ENCODE measurements around the gene MYL7.

Gene MYL7

DNA sequence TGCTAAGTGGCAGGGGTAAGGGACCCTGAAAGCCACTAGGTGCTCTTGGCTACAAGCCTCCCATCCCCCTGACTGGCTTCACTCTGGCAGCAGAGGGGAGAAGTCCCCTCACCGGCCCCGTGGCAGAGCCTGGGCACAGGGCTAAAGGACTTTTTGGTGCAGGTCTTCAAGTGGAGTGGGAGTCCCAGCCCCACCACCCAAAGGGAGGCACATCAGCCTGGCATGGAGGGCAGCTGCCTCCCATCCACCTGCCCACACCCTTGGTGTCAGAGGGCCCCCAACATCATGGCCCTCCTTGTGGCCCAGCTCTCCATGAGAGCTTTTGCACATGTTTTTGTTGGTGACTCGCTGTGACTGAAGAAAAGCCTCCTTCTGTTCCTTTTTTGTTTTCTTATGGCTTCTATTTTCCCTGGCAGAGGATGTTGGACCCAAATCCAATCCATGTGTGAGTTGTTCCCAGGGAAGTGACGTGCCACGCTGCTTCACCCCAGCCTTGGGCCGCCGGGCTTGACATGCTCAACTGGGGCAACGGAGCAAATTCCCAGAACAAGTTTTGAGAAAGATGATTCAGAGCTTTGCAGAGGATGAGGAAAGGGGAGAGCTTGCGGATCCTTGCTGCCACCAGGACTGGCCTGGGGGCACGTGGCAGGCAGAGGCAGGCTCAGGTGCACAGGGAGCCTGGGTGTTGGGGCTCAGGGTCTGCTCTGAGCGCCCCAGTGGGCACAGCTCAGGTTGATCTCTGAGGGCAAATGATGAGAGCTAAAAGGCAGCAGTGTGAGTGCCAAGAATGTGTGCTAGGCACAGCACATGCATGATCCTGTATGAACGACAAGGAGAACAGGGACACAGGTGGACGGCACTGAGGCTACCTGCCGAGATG is 38.9 kb downstream of the MYL7 start:
- no peak for TF ChIP-seq SUZ12 (IDR thresholded peaks at IDR 0.05; ENCODE audit: extremely low read depth, insufficient read depth, insufficient read length)
- no peak for TF ChIP-seq ZNF274 (IDR thresholded peaks at IDR 0.05; ENCODE audit: low read depth, low read length)
- TF ChIP-seq YY1 (IDR thresholded peaks at IDR 0.05; ENCODE audit: insufficient read depth, insufficient read length) = no peak
- Histone ChIP-seq H3K9me3 (ENCODE audit: insufficient read depth, low read length) (no peaks in the 10 kb centered on the region), H3K27me3 (ENCODE audit: insufficient read depth, insufficient read length) (peaks cover 35% of the 10 kb centered on the region), H3K9ac (ENCODE audit: insufficient read length, low read depth) (no peak overlapping the region), H3K4me1 (ENCODE audit: insufficient read depth, insufficient read length) (peaks cover 27% of the 10 kb centered on the region), H3K4me3 (ENCODE audit: insufficient read length, low read depth) (no peak overlapping the region), H3K36me3 (ENCODE audit: insufficient read depth, insufficient read length, low read length) (peaks cover 13% of the 10 kb centered on the region)
- DNase-seq (ENCODE audit: low read depth, low spot score) = no peak

DNA sequence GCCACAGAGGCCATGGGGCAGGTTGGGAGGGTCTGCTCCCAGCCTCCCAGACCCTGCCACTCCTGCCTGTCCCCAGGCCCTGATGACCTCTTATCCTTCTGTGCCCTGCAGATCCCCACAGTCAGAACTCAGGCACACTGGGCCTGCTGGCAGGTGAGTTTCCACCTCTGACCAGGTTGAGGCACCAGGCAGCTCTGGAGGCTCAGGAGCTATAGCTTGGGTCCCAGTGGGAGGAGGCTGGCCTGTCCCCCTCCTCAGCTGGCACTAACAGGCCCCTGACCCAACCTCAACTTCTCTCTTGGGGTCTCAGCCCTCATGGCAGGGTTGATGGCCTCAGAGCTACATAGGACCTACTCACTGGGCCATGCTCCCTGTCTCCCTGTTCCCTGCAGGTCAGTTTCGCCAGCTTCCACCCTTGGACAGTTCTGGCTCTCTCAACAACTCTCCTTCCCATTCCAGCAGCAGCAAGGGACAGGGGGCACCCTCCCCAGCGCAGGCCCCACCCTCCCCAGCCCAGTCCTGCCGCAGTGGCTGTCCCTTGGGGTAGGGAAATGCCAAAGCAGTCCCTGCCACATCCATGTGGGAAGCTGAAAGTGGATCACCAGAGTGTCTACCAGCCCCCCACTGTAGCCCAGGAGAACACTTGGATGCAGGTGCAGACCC is 39.7 kb downstream of the MYL7 start:
- peaks cover 27% of the 10 kb centered on the region for H3K4me1 ChIP-seq (ENCODE audit: insufficient read depth, insufficient read length)
- no peak overlapping the region for H3K9ac ChIP-seq (ENCODE audit: insufficient read length, low read depth)
- H3K4me3 ChIP-seq (ENCODE audit: insufficient read length, low read depth) = no peak overlapping the region
- peaks cover 6% of the 10 kb centered on the region for H3K36me3 ChIP-seq (ENCODE audit: insufficient read depth, insufficient read length, low read length)
- peaks cover 35% of the 10 kb centered on the region for H3K27me3 ChIP-seq (ENCODE audit: insufficient read depth, insufficient read length)
- no peak for DNase-seq (ENCODE audit: low read depth, low spot score)
- no peaks in the 10 kb centered on the region for H3K9me3 ChIP-seq (ENCODE audit: insufficient read depth, low read length)
- TF ChIP-seq YY1 (IDR thresholded peaks at IDR 0.05; ENCODE audit: insufficient read depth, insufficient read length) (no peak), SUZ12 (IDR thresholded peaks at IDR 0.05; ENCODE audit: extremely low read depth, insufficient read depth, insufficient read length) (no peak)

DNA sequence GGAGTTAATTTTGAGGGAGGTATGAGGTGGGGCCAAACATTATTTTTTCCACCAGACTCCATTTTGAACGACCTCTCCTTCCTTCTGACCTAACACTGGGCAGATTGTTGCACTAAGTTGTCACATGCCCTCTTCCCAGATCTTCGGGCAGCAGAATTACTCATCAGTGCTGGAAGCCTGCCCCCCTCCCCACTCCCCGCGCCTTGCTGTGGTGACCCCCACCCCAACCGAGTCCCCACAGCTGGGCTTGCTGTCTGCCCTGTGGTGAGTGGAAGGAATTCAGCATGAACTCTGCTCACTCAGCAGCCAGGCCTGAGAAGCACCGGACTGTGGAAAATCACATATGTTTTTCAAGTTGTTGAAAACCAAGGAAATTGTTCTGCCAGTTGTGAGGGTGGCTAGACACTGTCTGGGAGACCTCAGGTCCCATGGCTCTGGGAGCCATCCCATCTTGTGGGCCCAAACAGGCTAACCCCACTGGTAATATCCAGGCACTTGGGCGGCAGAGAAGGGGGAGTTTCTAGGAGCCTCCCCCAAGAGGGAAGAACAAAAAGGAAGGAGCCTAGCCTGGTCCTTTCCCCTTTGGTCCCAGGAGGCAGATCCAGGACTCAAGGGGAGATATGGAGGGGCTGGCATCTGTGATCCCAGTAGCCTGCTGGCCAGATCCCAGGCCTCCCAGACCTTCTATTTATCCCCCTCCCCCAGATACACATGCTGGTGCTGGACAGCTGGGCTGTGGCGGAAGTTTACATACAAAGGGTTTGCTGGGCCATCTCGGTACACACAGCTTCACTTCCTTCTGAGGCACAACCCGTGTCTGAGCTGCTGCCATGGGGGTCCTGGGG is 40.5 kb downstream of the MYL7 start:
- Histone ChIP-seq H3K36me3 (ENCODE audit: insufficient read depth, insufficient read length, low read length) (no peaks in the 10 kb centered on the region), H3K9ac (ENCODE audit: insufficient read length, low read depth) (no peak overlapping the region), H3K4me3 (ENCODE audit: insufficient read length, low read depth) (no peak overlapping the region), H3K9me3 (ENCODE audit: insufficient read depth, low read length) (no peaks in the 10 kb centered on the region), H3K4me1 (ENCODE audit: insufficient read depth, insufficient read length) (peaks cover 26% of the 10 kb centered on the region), H3K27me3 (ENCODE audit: insufficient read depth, insufficient read length) (peaks cover 29% of the 10 kb centered on the region)
- TF ChIP-seq ZNF274 (IDR thresholded peaks at IDR 0.05; ENCODE audit: low read depth, low read length) (no peak), YY1 (IDR thresholded peaks at IDR 0.05; ENCODE audit: insufficient read depth, insufficient read length) (no peak), SUZ12 (IDR thresholded peaks at IDR 0.05; ENCODE audit: extremely low read depth, insufficient read depth, insufficient read length) (no peak)
- DNase-seq (ENCODE audit: low read depth, low spot score) = no peak

DNA sequence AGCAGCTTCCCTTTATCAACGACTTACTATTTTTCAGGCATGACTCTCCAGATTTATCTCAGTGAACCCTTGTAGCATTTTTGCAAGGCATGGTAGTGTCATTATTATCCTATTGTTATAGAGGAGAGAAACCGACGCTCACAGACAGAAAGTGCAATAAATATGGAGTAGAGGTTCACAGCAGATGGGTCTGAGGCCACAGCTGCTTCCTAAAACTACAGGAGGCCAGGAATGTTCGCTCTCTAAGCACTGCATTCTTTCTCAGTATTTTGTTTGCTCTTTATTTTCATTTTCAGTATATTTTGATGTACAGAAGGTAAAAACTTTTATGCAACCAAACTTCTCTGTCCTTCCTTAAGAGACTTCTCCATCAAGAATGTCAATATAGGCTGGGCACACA is 41.5 kb downstream of the MYL7 start:
- Histone ChIP-seq H3K36me3 (ENCODE audit: insufficient read depth, insufficient read length, low read length) (no peaks in the 10 kb centered on the region), H3K4me1 (ENCODE audit: insufficient read depth, insufficient read length) (peaks cover 20% of the 10 kb centered on the region), H3K4me3 (ENCODE audit: insufficient read length, low read depth) (no peak overlapping the region), H3K9me3 (ENCODE audit: insufficient read depth, low read length) (no peaks in the 10 kb centered on the region), H3K27me3 (ENCODE audit: insufficient read depth, insufficient read length) (peaks cover 21% of the 10 kb centered on the region), H3K9ac (ENCODE audit: insufficient read length, low read depth) (no peak overlapping the region)
- TF ChIP-seq YY1 (IDR thresholded peaks at IDR 0.05; ENCODE audit: insufficient read depth, insufficient read length) (no peak), SUZ12 (IDR thresholded peaks at IDR 0.05; ENCODE audit: extremely low read depth, insufficient read depth, insufficient read length) (no peak)
- DNase-seq (ENCODE audit: low read depth, low spot score) = no peak

DNA sequence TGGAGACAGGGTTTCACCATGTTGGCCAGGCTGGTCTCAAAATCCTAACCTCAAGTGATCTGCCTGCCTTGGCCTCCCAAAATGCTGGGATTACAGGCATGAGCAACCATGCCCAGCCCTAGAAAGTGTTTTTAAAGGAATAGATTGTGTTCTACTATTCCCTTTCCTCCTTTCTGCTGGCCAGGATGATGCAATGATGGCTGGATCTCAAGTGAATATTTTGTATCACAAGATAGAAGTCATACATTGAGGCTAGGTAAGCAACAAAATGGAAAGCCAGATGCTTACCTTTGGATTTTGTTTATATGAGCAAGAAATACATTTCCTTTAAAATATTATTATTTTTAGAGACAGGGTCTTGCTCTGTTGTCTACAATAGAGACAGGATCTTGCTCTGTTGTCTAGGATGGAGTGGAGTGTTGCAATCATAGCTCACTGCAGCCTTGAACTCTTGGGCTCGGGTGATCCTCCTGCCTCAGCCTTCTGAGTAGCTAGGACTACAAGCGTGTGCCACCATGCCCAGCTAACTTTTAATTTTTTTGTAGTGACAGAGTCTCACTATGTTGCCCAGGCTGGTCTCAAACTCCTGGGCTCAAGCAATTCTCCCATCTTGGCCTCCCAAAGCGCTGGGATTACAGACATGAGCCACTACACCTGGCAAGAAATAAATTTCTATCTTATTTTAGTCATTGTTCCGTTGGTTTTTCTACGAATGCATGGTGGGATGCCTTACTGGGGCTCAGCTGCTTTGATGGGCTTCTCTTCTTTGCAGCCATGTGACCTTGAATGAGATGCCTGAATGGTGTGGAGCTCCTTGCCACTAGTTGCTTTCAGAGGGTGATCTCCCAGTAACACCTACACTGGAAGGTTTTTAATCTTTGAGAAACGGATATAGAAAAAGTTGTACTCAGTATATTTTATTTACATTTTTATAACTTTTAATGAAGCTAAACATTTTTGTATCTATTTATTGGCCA is 42.8 kb downstream of the MYL7 start:
- H3K4me3 ChIP-seq (ENCODE audit: insufficient read length, low read depth) = no peak overlapping the region
- DNase-seq (ENCODE audit: low read depth, low spot score) = no peak
- no peaks in the 10 kb centered on the region for H3K36me3 ChIP-seq (ENCODE audit: insufficient read depth, insufficient read length, low read length)
- TF ChIP-seq YY1 (IDR thresholded peaks at IDR 0.05; ENCODE audit: insufficient read depth, insufficient read length) (no peak), SUZ12 (IDR thresholded peaks at IDR 0.05; ENCODE audit: extremely low read depth, insufficient read depth, insufficient read length) (no peak), ZNF274 (IDR thresholded peaks at IDR 0.05; ENCODE audit: low read depth, low read length) (no peak)
- H3K27me3 ChIP-seq (ENCODE audit: insufficient read depth, insufficient read length) = peaks cover 16% of the 10 kb centered on the region
- H3K9me3 ChIP-seq (ENCODE audit: insufficient read depth, low read length) = no peaks in the 10 kb centered on the region
- H3K4me1 ChIP-seq (ENCODE audit: insufficient read depth, insufficient read length) = peaks cover 17% of the 10 kb centered on the region
- no peak overlapping the region for H3K9ac ChIP-seq (ENCODE audit: insufficient read length, low read depth)
